ENCODE data around the gene GNB1L. TPM values are rescaled to one million over a fixed set of nuclear protein-coding genes. Genes with fewer than 3 reads are reported as not detected.

The GNB1L gene
- total RNA-seq, 1 donor from 2014 or later: 13.8 TPM

- Mint-ChIP-seq H3K4me3 (no peak overlapping the region), H3K9me3 (no peaks in the 10 kb centered on the region), H3K4me1 (peaks cover 6% of the 10 kb centered on the region), H3K27me3 (ENCODE audit: low read depth) (no peaks in the 10 kb centered on the region), H3K27ac (ENCODE audit: unreplicated experiment) (no peak overlapping the region), H3K36me3 (ENCODE audit: low read depth) (no peaks in the 10 kb centered on the region)
- TF ChIP-seq, protein P1, sequence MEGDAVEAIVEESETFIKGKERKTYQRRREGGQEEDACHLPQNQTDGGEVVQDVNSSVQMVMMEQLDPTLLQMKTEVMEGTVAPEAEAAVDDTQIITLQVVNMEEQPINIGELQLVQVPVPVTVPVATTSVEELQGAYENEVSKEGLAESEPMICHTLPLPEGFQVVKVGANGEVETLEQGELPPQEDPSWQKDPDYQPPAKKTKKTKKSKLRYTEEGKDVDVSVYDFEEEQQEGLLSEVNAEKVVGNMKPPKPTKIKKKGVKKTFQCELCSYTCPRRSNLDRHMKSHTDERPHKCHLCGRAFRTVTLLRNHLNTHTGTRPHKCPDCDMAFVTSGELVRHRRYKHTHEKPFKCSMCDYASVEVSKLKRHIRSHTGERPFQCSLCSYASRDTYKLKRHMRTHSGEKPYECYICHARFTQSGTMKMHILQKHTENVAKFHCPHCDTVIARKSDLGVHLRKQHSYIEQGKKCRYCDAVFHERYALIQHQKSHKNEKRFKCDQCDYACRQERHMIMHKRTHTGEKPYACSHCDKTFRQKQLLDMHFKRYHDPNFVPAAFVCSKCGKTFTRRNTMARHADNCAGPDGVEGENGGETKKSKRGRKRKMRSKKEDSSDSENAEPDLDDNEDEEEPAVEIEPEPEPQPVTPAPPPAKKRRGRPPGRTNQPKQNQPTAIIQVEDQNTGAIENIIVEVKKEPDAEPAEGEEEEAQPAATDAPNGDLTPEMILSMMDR (conservative IDR thresholded peaks at IDR 0.05): no peak
- no peak for DNase-seq (ENCODE audit: low read depth, low spot score)
These were observed 40.2 kb downstream of the GNB1L start for GRCh38 chr22:19814428-19814827.

DNA sequence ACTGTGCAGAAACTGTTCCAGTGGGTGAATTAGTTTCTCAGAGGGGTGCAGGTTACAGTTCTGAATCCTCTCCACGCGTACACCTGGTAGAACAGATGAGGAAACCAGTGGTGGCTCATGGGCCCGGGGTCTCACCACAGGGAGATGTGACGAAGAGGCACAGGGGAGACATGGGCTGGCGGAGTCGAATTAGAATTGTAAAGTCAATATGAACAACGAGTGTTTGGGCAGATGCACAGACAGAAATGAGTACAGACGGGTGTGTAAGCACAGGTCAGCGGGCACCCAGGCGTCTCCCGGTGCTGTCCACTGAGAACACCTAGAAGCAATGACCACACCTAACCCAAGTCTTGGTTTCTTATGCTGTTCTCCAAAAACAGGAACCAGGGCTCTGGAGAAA is 41.8 kb downstream of the GNB1L start:
- TF ChIP-seq, protein P1 (conservative IDR thresholded peaks at IDR 0.05): no peak
- Mint-ChIP-seq H3K9me3 (no peaks in the 10 kb centered on the region), H3K4me3 (no peak overlapping the region), H3K36me3 (ENCODE audit: low read depth) (no peaks in the 10 kb centered on the region), H3K4me1 (peaks cover 6% of the 10 kb centered on the region), H3K27me3 (ENCODE audit: low read depth) (no peaks in the 10 kb centered on the region), H3K27ac (ENCODE audit: unreplicated experiment) (peak overlapping the region; percentile 62)
- no peak for DNase-seq (ENCODE audit: low read depth, low spot score)

DNA sequence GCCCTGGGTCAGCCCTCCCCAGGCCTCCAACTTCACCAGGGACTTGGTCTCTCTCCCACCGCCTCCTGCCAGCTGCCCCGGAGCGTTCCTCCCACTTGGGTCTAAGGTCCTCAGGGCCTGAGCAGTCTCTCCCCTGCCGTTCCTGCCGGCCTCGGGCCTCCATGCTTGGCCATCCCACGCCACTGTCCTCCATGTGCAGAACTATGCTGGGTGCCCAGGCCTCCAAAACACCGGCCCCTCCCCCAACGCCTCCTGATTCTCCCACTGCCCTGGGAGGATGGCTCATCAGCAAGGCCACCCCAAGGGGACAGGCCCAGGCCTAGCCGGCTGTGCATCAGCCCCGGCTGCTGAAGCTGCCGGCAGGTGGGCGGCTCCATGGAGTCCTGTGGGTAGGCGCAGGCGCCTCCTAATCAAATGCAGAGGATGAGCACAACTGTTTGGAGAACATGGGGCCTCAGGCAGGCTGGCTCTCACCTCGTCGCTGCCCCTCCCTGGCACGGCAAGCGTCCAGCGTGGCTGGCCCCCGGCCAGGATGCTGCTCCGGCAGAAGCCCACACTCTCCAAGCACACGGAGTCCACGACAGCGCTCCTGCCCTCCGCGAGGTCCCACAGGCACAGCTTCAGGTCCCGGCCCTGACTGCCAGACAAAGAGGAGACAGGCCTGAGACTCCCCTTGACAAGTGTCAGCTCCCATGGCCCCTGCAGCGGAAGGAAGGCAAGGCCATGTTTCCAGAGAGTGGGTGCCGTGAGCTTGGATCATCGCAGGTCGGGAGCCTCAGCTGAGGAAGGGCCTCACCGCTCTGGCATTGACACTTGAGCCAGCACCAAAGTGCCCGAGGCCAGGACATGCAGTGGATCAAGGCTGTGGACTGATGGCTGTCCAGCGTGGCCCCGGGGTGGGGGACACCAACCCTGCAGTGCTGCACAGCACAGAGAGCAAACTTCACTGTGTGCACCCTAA is 42.6 kb downstream of the GNB1L start:
- no peak overlapping the region for H3K27ac Mint-ChIP-seq (ENCODE audit: unreplicated experiment)
- peaks cover 6% of the 10 kb centered on the region for H3K4me1 Mint-ChIP-seq
- no peak overlapping the region for H3K4me3 Mint-ChIP-seq
- no peaks in the 10 kb centered on the region for H3K9me3 Mint-ChIP-seq
- DNase-seq (ENCODE audit: low read depth, low spot score): no peak
- no peaks in the 10 kb centered on the region for H3K27me3 Mint-ChIP-seq (ENCODE audit: low read depth)
- TF ChIP-seq, protein P1 (conservative IDR thresholded peaks at IDR 0.05): no peak
- no peaks in the 10 kb centered on the region for H3K36me3 Mint-ChIP-seq (ENCODE audit: low read depth)

DNA sequence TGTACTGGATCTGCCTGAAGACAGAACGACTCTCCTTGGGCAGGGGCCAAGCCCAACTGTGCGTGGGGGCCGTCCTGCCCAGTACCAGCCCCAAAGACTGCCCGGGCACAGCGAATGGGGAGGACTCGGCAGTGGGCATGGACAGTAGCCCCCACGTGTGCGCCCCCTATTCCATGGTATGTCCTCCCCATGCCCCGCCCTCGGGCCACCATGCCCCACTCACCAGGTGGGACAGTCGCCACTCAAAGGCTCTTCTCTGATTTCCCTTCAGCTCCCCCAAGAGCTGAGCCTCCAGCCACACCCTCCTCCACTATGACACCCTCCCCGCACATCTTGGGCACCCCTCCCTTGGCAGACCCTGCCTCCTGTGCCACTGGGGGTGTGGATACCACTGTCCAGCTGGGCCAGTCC is 43.5 kb downstream of the GNB1L start:
- TF ChIP-seq, protein P1 (conservative IDR thresholded peaks at IDR 0.05): no peak
- Mint-ChIP-seq H3K36me3 (ENCODE audit: low read depth) (no peaks in the 10 kb centered on the region), H3K27me3 (ENCODE audit: low read depth) (no peaks in the 10 kb centered on the region), H3K4me3 (no peak overlapping the region), H3K27ac (ENCODE audit: unreplicated experiment) (peak overlapping the region; percentile 12), H3K4me1 (peaks cover 3% of the 10 kb centered on the region), H3K9me3 (no peaks in the 10 kb centered on the region)
- no peak for DNase-seq (ENCODE audit: low read depth, low spot score)

- Mint-ChIP-seq H3K27ac (ENCODE audit: unreplicated experiment) (peak overlapping the region; percentile 12), H3K4me3 (no peak overlapping the region), H3K9me3 (no peaks in the 10 kb centered on the region), H3K4me1 (peaks cover 4% of the 10 kb centered on the region), H3K27me3 (ENCODE audit: low read depth) (no peaks in the 10 kb centered on the region), H3K36me3 (ENCODE audit: low read depth) (no peaks in the 10 kb centered on the region)
- TF ChIP-seq, protein P1 (conservative IDR thresholded peaks at IDR 0.05): no peak
- no peak for DNase-seq (ENCODE audit: low read depth, low spot score)
These were observed 44.1 kb downstream of the GNB1L start for GRCh38 chr22:19810381-19811201.

Data from neural crest cell (in vitro differentiated cells).